Endodermal cell (in vitro differentiated cells): ENCODE data around the gene FGFRL1. TPM values are rescaled to one million over a fixed set of nuclear protein-coding genes. Genes with fewer than 3 reads are reported as not detected.

Source experiments
- DNase-seq: peaks from one replicate; pipeline ENCODE4 v3.0.0-alpha.2; 2017
- H3K27ac ChIP-seq: 2 replicates; pipeline ENCODE4 v1.5.1; 2013; ENCODE audit warnings: mild to moderate bottlenecking, low read depth, low read length, moderate library complexity
- H3K27me3 ChIP-seq: 2 replicates; pipeline ENCODE4 v1.6.1; 2013; ENCODE audit warnings: mild to moderate bottlenecking, low read length, moderate library complexity; ENCODE audit not compliant: insufficient read depth, control insufficient read depth, poor library complexity, severe bottlenecking
- H3K36me3 ChIP-seq: 2 replicates; pipeline ENCODE4 v1.7.0; 2013; ENCODE audit warnings: mild to moderate bottlenecking, low read length, moderate library complexity; ENCODE audit not compliant: control insufficient read depth, insufficient read depth
- H3K4me1 ChIP-seq: one replicate; pipeline ENCODE4 v1.7.0; 2013; ENCODE audit warnings: low read length; ENCODE audit not compliant: control insufficient read depth, insufficient read depth
- H3K4me3 ChIP-seq: 2 replicates; pipeline ENCODE4 v1.5.1; 2013; ENCODE audit warnings: mild to moderate bottlenecking, low read length, moderate library complexity
- H3K9ac ChIP-seq: 2 replicates; pipeline ENCODE4 v1.6.1; 2013; ENCODE audit warnings: mild to moderate bottlenecking, low read length, moderate library complexity; ENCODE audit not compliant: poor library complexity, severe bottlenecking; ENCODE audit errors: extremely low read depth
- H3K9me3 ChIP-seq: 2 replicates; pipeline ENCODE4 v1.6.1; 2013; ENCODE audit warnings: mild to moderate bottlenecking, low read length, moderate library complexity; ENCODE audit not compliant: control insufficient read depth
- H3K27ac Mint-ChIP-seq: 2 replicates; pipeline ENCODE4 v1.8.0; 2020; ENCODE audit warnings: mixed read lengths
- H3K27me3 Mint-ChIP-seq: 2 replicates; pipeline ENCODE4 v1.8.0; 2021; ENCODE audit warnings: mild to moderate bottlenecking, mixed read lengths; ENCODE audit not compliant: insufficient read depth
- H3K36me3 Mint-ChIP-seq: 2 replicates; pipeline ENCODE4 v1.8.0; 2020; ENCODE audit warnings: low read depth, mixed read lengths
- H3K4me1 Mint-ChIP-seq: 2 replicates; pipeline ENCODE4 v1.8.0; 2020; ENCODE audit warnings: mixed read lengths
- H3K4me3 Mint-ChIP-seq: 2 replicates; pipeline ENCODE4 v1.8.0; 2020; ENCODE audit warnings: mild to moderate bottlenecking, moderate library complexity, mixed read lengths
- H3K9me3 Mint-ChIP-seq: 2 replicates; pipeline ENCODE4 v1.8.0; 2020; ENCODE audit warnings: mild to moderate bottlenecking, mixed read lengths
- CTCF ChIP-seq: fragments of 200-600 bp; sonication (generic); conservative IDR thresholded peaks from 2 replicates; pipeline ENCODE4 v1.5.0; 2021; ENCODE audit warnings: antibody characterized with exemption, mild to moderate bottlenecking
- WGBS, 2 experiments: methylation state at CpG; one replicate each; pipeline versions ENCODE4 v1.1.5 to v1.1.7; 2013; ENCODE audit warnings: missing lambda C conversion rate in 2 of 2, mixed read lengths in 1 of 2; ENCODE audit not compliant: insufficient coverage in 1 of 2, insufficient read length in 1 of 2; 5-methylcytosine and 5-hydroxymethylcytosine counted together
- total RNA-seq, 2 donors: library from RNA; stranded (reverse); fragmentation: NEBNext Ultra II Directional in 1 of 2; extraction: Animal tissue kit (Norgen Biotek cat#: 25700) in 1 of 2; gene quantifications; 2 replicates in 1 of 2; 3 replicates in 1 of 2; pipeline ENCODE4 v1.2.1, GENCODE V29; 2021

Gene FGFRL1
- total RNA-seq, 2 donors from 2014 or later = 51.0 to 93.3 TPM

GRCh38 chr4:996030-996996 lies 15.1 kb upstream of the FGFRL1 start:
- H3K36me3 Mint-ChIP-seq = no peaks in the 10 kb centered on the region
- Histone ChIP-seq H3K36me3 (no peaks in the 10 kb centered on the region), H3K4me3 (no peak overlapping the region), H3K27ac (no peak overlapping the region), H3K27me3 (peaks cover 61% of the 10 kb centered on the region), H3K9ac (no peak overlapping the region), H3K4me1 (no peaks in the 10 kb centered on the region), H3K9me3 (no peaks in the 10 kb centered on the region)
- peak overlapping the region; percentile 30 for H3K4me3 Mint-ChIP-seq
- no peak for TF ChIP-seq CTCF
- WGBS, 2 experiments = 72 to 82% methylated on average over 4 to 15 of the region's 15 CpGs
- no peak overlapping the region for H3K27ac Mint-ChIP-seq
- DNase-seq = no peak
- peaks cover 50% of the 10 kb centered on the region for H3K27me3 Mint-ChIP-seq
- H3K9me3 Mint-ChIP-seq = no peaks in the 10 kb centered on the region
- H3K4me1 Mint-ChIP-seq = peaks cover 4% of the 10 kb centered on the region

- H3K4me1 ChIP-seq = no peaks in the 10 kb centered on the region
- Mint-ChIP-seq H3K4me1 (peaks cover 4% of the 10 kb centered on the region), H3K4me3 (peak overlapping the region; percentile 30), H3K36me3 (no peaks in the 10 kb centered on the region), H3K9me3 (no peaks in the 10 kb centered on the region), H3K27ac (no peak overlapping the region), H3K27me3 (peaks cover 57% of the 10 kb centered on the region)
- DNase-seq = no peak
- TF ChIP-seq CTCF = no peak
- no peak overlapping the region for H3K9ac ChIP-seq
- H3K4me3 ChIP-seq = no peak overlapping the region
- H3K27ac ChIP-seq = no peak overlapping the region
- no peaks in the 10 kb centered on the region for H3K36me3 ChIP-seq
- peaks cover 68% of the 10 kb centered on the region for H3K27me3 ChIP-seq
- no peaks in the 10 kb centered on the region for H3K9me3 ChIP-seq
- 36 to 45% methylated on average over 8 to 21 of the region's 25 CpGs for WGBS, 2 experiments
These were observed 14.4 kb upstream of the FGFRL1 start for GRCh38 chr4:996997-997374.

GRCh38 chr4:997375-998071 lies 13.9 kb upstream of the FGFRL1 start:
- peaks cover 60% of the 10 kb centered on the region for H3K27me3 Mint-ChIP-seq
- no peaks in the 10 kb centered on the region for H3K4me1 ChIP-seq
- H3K27me3 ChIP-seq = peaks cover 73% of the 10 kb centered on the region
- H3K36me3 Mint-ChIP-seq = no peaks in the 10 kb centered on the region
- 11 to 13% methylated on average over 20 to 68 of the region's 68 CpGs for WGBS, 2 experiments
- H3K4me3 Mint-ChIP-seq = peak overlapping the region; percentile 26
- no peaks in the 10 kb centered on the region for H3K9me3 ChIP-seq
- H3K4me3 ChIP-seq = no peak overlapping the region
- H3K27ac Mint-ChIP-seq = no peak overlapping the region
- no peaks in the 10 kb centered on the region for H3K9me3 Mint-ChIP-seq
- no peak for TF ChIP-seq CTCF
- no peak for DNase-seq
- no peak overlapping the region for H3K9ac ChIP-seq
- H3K36me3 ChIP-seq = no peaks in the 10 kb centered on the region
- H3K4me1 Mint-ChIP-seq = peaks cover 4% of the 10 kb centered on the region
- H3K27ac ChIP-seq = no peak overlapping the region
